Right lobe of liver (tissue), 6 donors: ENCODE measurements around the gene SLC18A3. TPM values are rescaled to one million over a fixed set of nuclear protein-coding genes. Genes with fewer than 3 reads are reported as not detected.

Experiments used
- ATAC-seq, 4 donors: fragments of 200-7000 bp; cut with Tn5 transposase; one replicate each; pipeline ENCODE4 v1.9.1; 2020; ENCODE audit warnings: mild to moderate bottlenecking in 4 of 4, moderate library complexity in 4 of 4
- DNase-seq, 3 donors: peaks; one replicate each; pipeline ENCODE4 v3.0.0-alpha.2; 2020
- H3K27ac ChIP-seq, 3 donors: fragments of 200-600 bp; one replicate each; pipeline ENCODE4 v1.8.0; 2022
- H3K27me3 ChIP-seq, 2 donors: fragments of 200-600 bp; one replicate each; pipeline ENCODE4 v1.8.0; 2022
- H3K36me3 ChIP-seq, 4 donors: fragments of 200-600 bp; sonication (generic) in 1 of 4; one replicate each; pipeline versions ENCODE4 v1.5.1 to v1.8.0; 2017 to 2022; ENCODE audit warnings: control low read depth in 1 of 4
- H3K4me1 ChIP-seq, 4 donors: fragments of 200-600 bp; sonication (generic) in 1 of 4; one replicate each; pipeline versions ENCODE4 v1.5.1 to v1.8.0; 2017 to 2022; ENCODE audit warnings: control low read depth in 1 of 4
- H3K4me3 ChIP-seq, 3 donors: fragments of 200-600 bp; one replicate each; pipeline ENCODE4 v1.8.0; 2022
- H3K9me3 ChIP-seq, 4 donors: fragments of 200-600 bp; sonication (generic) in 1 of 4; one replicate each; pipeline versions ENCODE4 v1.5.1 to v1.8.0; 2017 to 2022; ENCODE audit warnings: control low read depth in 1 of 4
- POLR2A ChIP-seq: fragments of 450-650 bp; IDR thresholded peaks from one replicate; pipeline ENCODE4 v1.6.1; 2017; ENCODE audit warnings: antibody characterized with exemption, mild to moderate bottlenecking
- WGBS: methylation state at CpG from one replicate; pipeline ENCODE4 v1.1.6; 2018; ENCODE audit warnings: low coverage, low lambda C conversion rate; ENCODE audit not compliant: insufficient coverage; ENCODE audit errors: missing lambda C conversion rate; 5-methylcytosine and 5-hydroxymethylcytosine counted together
- intact Hi-C, 2 donors: fragments of 100-400 bp; cut with DNase I; formaldehyde crosslinking; loops; one replicate each; pipeline versions ENCODE4 v1.11.2 to v1.14.1; 2022
- total RNA-seq, 6 experiments: library from RNA; depleted of rRNA in 2 of 6; stranded (reverse); fragments of >200 nt in 2 of 6; fragmentation: NEBNext Ultra II Directional in 3 of 6; extraction: Animal tissue kit (Norgen Biotek cat#: 25700) in 3 of 6; gene quantifications; one replicate each; pipeline versions ENCODE4 v1.1.0 to v1.2.4, GENCODE V29; 2016 to 2023
- TF ChIP-seq, protein P1 (sequence below), 4 donors: fragments of 200-600 bp in 3 of 4; fragments of 450-650 bp in 1 of 4; IDR thresholded peaks; one replicate each; pipeline versions ENCODE4 v1.5.1 to v1.8.0; 2016 to 2022; ENCODE audit warnings: antibody characterized with exemption in 4 of 4, mild to moderate bottlenecking in 2 of 4
- donor health status: DM: no; HTN: yes; CAD: no.
- donor health status: DM: no; HTN: no; CAD: no.
- donor health status: DM: no; HTN: no; CAD: no.
- donor health status: DM: no; HTN: yes; CAD: no.
- donor health status: DM: no; HTN: yes; CAD: no.

The SLC18A3 gene
- total RNA-seq, 6 experiments from 2014 or later: not detected

DNA sequence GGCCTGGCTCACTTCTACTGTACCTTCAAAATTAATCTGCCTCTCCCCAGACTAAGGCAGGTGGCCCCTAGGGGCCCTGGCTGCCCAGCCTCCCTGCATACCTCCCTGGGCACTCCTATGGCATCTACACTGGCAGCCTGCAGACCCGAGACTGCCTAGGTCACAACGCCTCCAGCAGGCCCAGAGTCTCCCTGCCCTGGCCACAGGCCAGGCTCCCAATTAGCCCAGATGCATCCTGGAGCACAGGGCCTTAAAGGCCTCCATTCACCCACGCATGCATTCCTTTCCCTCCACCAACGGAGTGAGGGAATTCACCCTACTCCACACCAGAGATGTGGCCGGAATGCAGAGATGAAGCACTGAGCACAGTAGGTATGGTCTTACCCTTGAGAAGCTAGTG is 5.6 kb downstream of the SLC18A3 start:
- Histone ChIP-seq H3K4me3 (no peak overlapping the region), H3K9me3 (no peaks in the 10 kb centered on the region), H3K4me1 (peaks cover 0 to 2% (median 0%) of the 10 kb centered on the region in 4 donors), H3K36me3 (no peaks in the 10 kb centered on the region), H3K27me3 (peaks cover 7 to 14% of the 10 kb centered on the region in 2 donors), H3K27ac (no peak overlapping the region)
- DNase-seq: peak in 1 of 3 donors; percentile 26
- intact Hi-C loops: no loop called here
- WGBS: 47% methylated on average over 3 of the region's 5 CpGs
- ATAC-seq: no peak
- TF ChIP-seq POLR2A: no peak
- TF ChIP-seq, protein P1, sequence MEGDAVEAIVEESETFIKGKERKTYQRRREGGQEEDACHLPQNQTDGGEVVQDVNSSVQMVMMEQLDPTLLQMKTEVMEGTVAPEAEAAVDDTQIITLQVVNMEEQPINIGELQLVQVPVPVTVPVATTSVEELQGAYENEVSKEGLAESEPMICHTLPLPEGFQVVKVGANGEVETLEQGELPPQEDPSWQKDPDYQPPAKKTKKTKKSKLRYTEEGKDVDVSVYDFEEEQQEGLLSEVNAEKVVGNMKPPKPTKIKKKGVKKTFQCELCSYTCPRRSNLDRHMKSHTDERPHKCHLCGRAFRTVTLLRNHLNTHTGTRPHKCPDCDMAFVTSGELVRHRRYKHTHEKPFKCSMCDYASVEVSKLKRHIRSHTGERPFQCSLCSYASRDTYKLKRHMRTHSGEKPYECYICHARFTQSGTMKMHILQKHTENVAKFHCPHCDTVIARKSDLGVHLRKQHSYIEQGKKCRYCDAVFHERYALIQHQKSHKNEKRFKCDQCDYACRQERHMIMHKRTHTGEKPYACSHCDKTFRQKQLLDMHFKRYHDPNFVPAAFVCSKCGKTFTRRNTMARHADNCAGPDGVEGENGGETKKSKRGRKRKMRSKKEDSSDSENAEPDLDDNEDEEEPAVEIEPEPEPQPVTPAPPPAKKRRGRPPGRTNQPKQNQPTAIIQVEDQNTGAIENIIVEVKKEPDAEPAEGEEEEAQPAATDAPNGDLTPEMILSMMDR (IDR thresholded peaks at IDR 0.05): no peak

DNA sequence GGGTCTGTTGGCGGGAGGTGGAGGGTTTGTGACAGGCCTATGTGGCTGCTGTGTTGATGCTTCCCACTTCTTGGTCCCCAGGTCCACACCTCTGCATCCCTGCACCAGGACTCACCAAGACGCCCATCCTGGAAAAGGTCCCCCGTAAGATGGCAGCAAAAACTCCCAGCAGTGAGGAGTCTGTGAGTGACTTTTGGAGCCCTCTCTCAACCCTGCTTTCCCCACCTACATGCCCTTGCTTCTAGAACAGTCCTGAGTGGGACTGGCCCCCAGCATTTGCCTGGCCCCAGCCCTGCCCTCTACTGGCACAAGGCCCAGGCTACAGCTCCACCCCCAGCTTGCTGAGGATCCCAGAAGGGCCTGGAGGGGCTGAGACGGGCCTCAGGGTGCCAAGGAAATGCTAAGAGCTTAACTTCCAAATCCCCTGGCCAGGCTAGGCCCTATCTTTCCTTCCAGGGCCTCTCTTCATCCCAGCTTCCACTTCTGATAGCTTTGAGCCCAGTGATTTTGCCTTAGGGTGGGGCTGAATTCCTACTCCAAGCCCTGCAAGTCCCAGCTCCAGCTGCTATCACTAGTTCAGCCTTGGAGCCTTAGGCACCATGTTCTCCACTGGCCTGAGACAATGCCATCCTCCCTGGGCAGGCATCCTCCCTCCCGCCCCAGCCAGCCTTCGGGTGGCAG is 6.5 kb downstream of the SLC18A3 start:
- WGBS: 60% methylated on average over 1 of the region's 6 CpGs

DNA sequence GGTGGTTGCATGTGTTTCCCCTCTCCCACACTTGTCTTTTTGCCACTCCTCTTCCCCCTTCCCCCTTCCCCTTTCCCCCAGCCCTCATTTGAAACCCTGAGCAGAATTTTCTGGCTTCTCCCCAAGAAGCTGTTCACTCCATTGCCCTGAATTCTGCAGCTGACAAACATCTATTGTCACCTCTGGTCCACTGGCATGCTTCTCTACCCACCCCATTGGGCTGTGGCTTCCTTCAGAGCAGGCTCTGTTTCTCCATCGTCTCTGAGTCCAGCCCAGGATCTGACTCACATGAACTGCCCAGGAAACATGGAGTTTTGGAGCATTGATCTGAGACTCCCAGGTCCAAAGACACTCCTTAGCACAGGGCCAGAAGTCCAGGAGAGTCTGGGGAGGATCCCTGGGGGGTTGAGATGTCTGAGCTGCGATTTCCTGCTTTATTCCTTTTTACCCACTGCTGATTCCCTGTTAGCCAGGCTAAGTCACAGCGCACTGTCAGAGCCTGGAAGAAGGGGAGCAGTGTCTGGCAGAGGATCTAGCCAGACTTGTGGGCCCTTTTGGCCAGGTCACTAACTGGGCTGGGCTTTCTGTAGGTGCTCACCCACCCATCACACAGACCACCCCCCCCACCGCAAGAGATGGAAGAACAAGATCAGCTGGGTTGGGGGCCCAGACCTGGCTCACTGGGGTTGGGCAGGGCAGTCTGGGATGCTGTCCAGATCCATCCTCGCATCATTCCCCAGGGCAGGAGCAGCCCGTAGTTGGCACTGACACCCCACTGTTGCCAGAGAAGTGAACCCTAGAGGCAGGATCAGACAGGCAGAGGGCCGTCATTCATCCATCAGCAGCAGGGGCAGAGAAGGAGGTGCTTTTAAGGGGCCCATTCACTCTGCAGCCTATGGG is 7.3 kb downstream of the SLC18A3 start:
- intact Hi-C loops: no loop called here
- peak in 1 of 3 donors; percentile 32 for DNase-seq
- Histone ChIP-seq H3K4me1 (no peaks in the 10 kb centered on the region), H3K4me3 (no peak overlapping the region), H3K27ac (no peak overlapping the region), H3K9me3 (no peaks in the 10 kb centered on the region), H3K27me3 (peaks cover 0 to 1% of the 10 kb centered on the region in 2 donors), H3K36me3 (no peaks in the 10 kb centered on the region)
- TF ChIP-seq, protein P1 (IDR thresholded peaks at IDR 0.05): no peak
- TF ChIP-seq POLR2A: no peak
- ATAC-seq: no peak
- 53% methylated on average over 2 of the region's 7 CpGs for WGBS

More for the DNA sequence above, 6.5 kb downstream of the SLC18A3 start:
- no peaks in the 10 kb centered on the region for H3K4me1 ChIP-seq
- H3K27me3 ChIP-seq: peaks cover 7 to 9% of the 10 kb centered on the region in 2 donors
- H3K4me3 ChIP-seq: no peak overlapping the region
- H3K36me3 ChIP-seq: no peaks in the 10 kb centered on the region
- no peaks in the 10 kb centered on the region for H3K9me3 ChIP-seq
- ATAC-seq: no peak
- TF ChIP-seq, protein P1 (IDR thresholded peaks at IDR 0.05): no peak
- no peak for TF ChIP-seq POLR2A
- DNase-seq: peak in 1 of 3 donors; percentile 28
- H3K27ac ChIP-seq: no peak overlapping the region
- intact Hi-C loops: no loop called here

DNA sequence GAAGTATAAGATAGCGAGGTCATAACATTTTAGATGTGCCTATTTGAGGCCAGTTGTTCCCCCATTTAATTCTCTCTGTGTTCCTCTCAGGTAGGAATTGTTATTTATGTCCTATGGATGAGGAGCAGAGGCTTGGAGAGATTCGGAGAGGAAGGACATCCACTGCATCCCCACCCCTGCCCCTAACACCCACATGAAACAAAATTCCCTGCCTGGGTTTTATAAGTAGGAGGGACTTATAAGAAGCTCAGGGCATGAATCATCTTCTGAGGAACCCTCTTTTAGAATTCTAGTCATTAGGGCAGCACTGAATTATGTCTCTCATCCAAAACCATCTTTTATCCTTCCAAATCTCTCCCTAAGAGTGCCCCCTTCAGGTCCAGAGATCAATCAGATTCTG is 8.7 kb downstream of the SLC18A3 start:
- ATAC-seq (no peak), DNase-seq (no peak)
- TF ChIP-seq, protein P1 (IDR thresholded peaks at IDR 0.05): no peak
- no peak for TF ChIP-seq POLR2A
- Histone ChIP-seq H3K4me3 (no peak overlapping the region), H3K9me3 (no peaks in the 10 kb centered on the region), H3K27me3 (no peaks in the 10 kb centered on the region), H3K4me1 (no peaks in the 10 kb centered on the region), H3K27ac (no peak overlapping the region), H3K36me3 (no peaks in the 10 kb centered on the region)
- 57% methylated on average over 2 of the region's 2 CpGs for WGBS
- intact Hi-C loops: no loop called here
